Hematopoietic multipotent progenitor cell treated with erythropoietin and hydrocortisone succinate and interleukin-3 and kit ligand, for 4 days (in vitro differentiated cells): ENCODE measurements around the gene PLXNB2.
"Not testable (repeated sequence)": the region's sequence is repeated elsewhere in the genome, so short reads cannot be mapped to it uniquely, and the experiment has no call there.

Experiments used
- DNase-seq: peaks from one replicate; pipeline ENCODE4 v3.0.0-alpha.2; 2015

The PLXNB2 gene

GRCh38 chr22:50325444-50326224 lies 18.2 kb upstream of the PLXNB2 start:
- no peak for DNase-seq

GRCh38 chr22:50323900-50324299 lies 16.5 kb upstream of the PLXNB2 start:
- no peak for DNase-seq

GRCh38 chr22:50322382-50323104 lies 15.1 kb upstream of the PLXNB2 start:
- not testable (repeated sequence) for DNase-seq

- no peak for DNase-seq
These were observed 13.4 kb upstream of the PLXNB2 start for GRCh38 chr22:50320671-50321325.

GRCh38 chr22:50320116-50320515 lies 12.7 kb upstream of the PLXNB2 start:
- no peak for DNase-seq

- DNase-seq = no peak
These were observed 12.1 kb upstream of the PLXNB2 start for GRCh38 chr22:50319503-50319951.

- no peak for DNase-seq
These were observed 11.4 kb upstream of the PLXNB2 start for GRCh38 chr22:50318698-50319411.

GRCh38 chr22:50318356-50318697 lies 10.9 kb upstream of the PLXNB2 start:
- DNase-seq = no peak

GRCh38 chr22:50317674-50318073 lies 10.2 kb upstream of the PLXNB2 start:
- no peak for DNase-seq

- DNase-seq = no peak
These were observed 9.7 kb upstream of the PLXNB2 start for GRCh38 chr22:50317178-50317577.

- no peak for DNase-seq
These were observed 8.9 kb upstream of the PLXNB2 start for GRCh38 chr22:50316114-50317065.

- DNase-seq = no peak
These were observed 8.1 kb upstream of the PLXNB2 start for GRCh38 chr22:50315289-50316113.

- DNase-seq = peak; percentile 93
These were observed 7.2 kb upstream of the PLXNB2 start for GRCh38 chr22:50314455-50315288.

- DNase-seq = no peak
These were observed 6.6 kb upstream of the PLXNB2 start for GRCh38 chr22:50314081-50314454.

GRCh38 chr22:50313600-50313999 lies 6.2 kb upstream of the PLXNB2 start:
- DNase-seq = no peak

GRCh38 chr22:50313021-50313420 lies 5.6 kb upstream of the PLXNB2 start:
- DNase-seq = no peak

GRCh38 chr22:50312371-50312770 lies 4.9 kb upstream of the PLXNB2 start:
- DNase-seq = no peak

GRCh38 chr22:50311606-50312351 lies 4.3 kb upstream of the PLXNB2 start:
- no peak for DNase-seq

- DNase-seq = no peak
These were observed 3.6 kb upstream of the PLXNB2 start for GRCh38 chr22:50310949-50311444.
